KOPT-K1 (cell line): Measurements from ENCODE around the gene SLC6A16.
"Not testable (repeated sequence)": the region's sequence is repeated elsewhere in the genome, so short reads cannot be mapped to it uniquely, and the experiment has no call there.

Experiments
- H3K27ac ChIP-seq: fragments of 200-600 bp; sonication (generic); 2 replicates; pipeline ENCODE4 v1.5.1; 2016; ENCODE audit warnings: antibody characterized with exemption, mild to moderate bottlenecking, low read depth, low read length; ENCODE audit not compliant: poor library complexity, severe bottlenecking
- H3K36me3 ChIP-seq: fragments of 200-600 bp; sonication (generic); 2 replicates; pipeline ENCODE4 v1.5.1; 2017; ENCODE audit warnings: antibody characterized with exemption, mild to moderate bottlenecking, low read length, moderate library complexity; ENCODE audit not compliant: insufficient read depth
- H3K9me3 ChIP-seq: fragments of 200-600 bp; sonication (generic); 2 replicates; pipeline ENCODE4 v1.5.1; 2017; ENCODE audit warnings: antibody characterized with exemption, low read length, mild to moderate bottlenecking; ENCODE audit not compliant: insufficient read depth, poor library complexity, severe bottlenecking

The SLC6A16 gene

GRCh38 chr19:49325756-49326155 is 765 bp upstream of the SLC6A16 start:
- H3K9me3 ChIP-seq, H3K36me3 ChIP-seq, H3K27ac ChIP-seq: not testable (repeated sequence)

- Histone ChIP-seq H3K27ac (no peak overlapping the region), H3K36me3 (no peaks in the 10 kb centered on the region), H3K9me3 (peaks cover 16% of the 10 kb centered on the region)
Observed at GRCh38 chr19:49318296-49318695, 6.7 kb downstream of the SLC6A16 start.

- H3K27ac ChIP-seq = no peak overlapping the region
- peaks cover 16% of the 10 kb centered on the region for H3K9me3 ChIP-seq
- no peaks in the 10 kb centered on the region for H3K36me3 ChIP-seq
Observed at GRCh38 chr19:49316284-49316683, 8.7 kb downstream of the SLC6A16 start.

- no peaks in the 10 kb centered on the region for H3K36me3 ChIP-seq
- no peak overlapping the region for H3K27ac ChIP-seq
Observed at GRCh38 chr19:49315111-49315510, 9.9 kb downstream of the SLC6A16 start.

GRCh38 chr19:49309087-49309486 is 15.9 kb downstream of the SLC6A16 start:
- Histone ChIP-seq H3K27ac (no peak overlapping the region), H3K36me3 (no peaks in the 10 kb centered on the region), H3K9me3 (no peaks in the 10 kb centered on the region)

More at GRCh38 chr19:49315111-49315510, 9.9 kb downstream of the SLC6A16 start:
- H3K9me3 ChIP-seq = peaks cover 16% of the 10 kb centered on the region

- not testable (repeated sequence) for H3K9me3 ChIP-seq, H3K27ac ChIP-seq, H3K36me3 ChIP-seq
Observed at GRCh38 chr19:49306734-49307133, 18.3 kb downstream of the SLC6A16 start.

GRCh38 chr19:49301866-49302252 is 23.1 kb downstream of the SLC6A16 start:
- no peaks in the 10 kb centered on the region for H3K36me3 ChIP-seq
- H3K9me3 ChIP-seq = no peaks in the 10 kb centered on the region
- no peak overlapping the region for H3K27ac ChIP-seq

- no peaks in the 10 kb centered on the region for H3K9me3 ChIP-seq
- no peaks in the 10 kb centered on the region for H3K36me3 ChIP-seq
- no peak overlapping the region for H3K27ac ChIP-seq
Observed at GRCh38 chr19:49301165-49301865, 23.7 kb downstream of the SLC6A16 start.

- not testable (repeated sequence) for H3K9me3 ChIP-seq, H3K27ac ChIP-seq, H3K36me3 ChIP-seq
Observed at GRCh38 chr19:49298653-49299052, 26.3 kb downstream of the SLC6A16 start.

- Histone ChIP-seq H3K9me3 (no peaks in the 10 kb centered on the region), H3K27ac (no peak overlapping the region), H3K36me3 (no peaks in the 10 kb centered on the region)
Observed at GRCh38 chr19:49297403-49297802, 27.6 kb downstream of the SLC6A16 start.

GRCh38 chr19:49295208-49295880 is 29.6 kb downstream of the SLC6A16 start:
- Histone ChIP-seq H3K9me3 (no peaks in the 10 kb centered on the region), H3K27ac (no peak overlapping the region), H3K36me3 (no peaks in the 10 kb centered on the region)

GRCh38 chr19:49294401-49294800 is 30.6 kb downstream of the SLC6A16 start:
- Histone ChIP-seq H3K36me3 (no peaks in the 10 kb centered on the region), H3K9me3 (no peaks in the 10 kb centered on the region), H3K27ac (no peak overlapping the region)

- Histone ChIP-seq H3K9me3 (peaks cover 9% of the 10 kb centered on the region), H3K36me3 (no peaks in the 10 kb centered on the region), H3K27ac (no peak overlapping the region)
Observed at GRCh38 chr19:49290517-49290916, 34.5 kb downstream of the SLC6A16 start.

- H3K36me3 ChIP-seq, H3K27ac ChIP-seq, H3K9me3 ChIP-seq: not testable (repeated sequence)
Observed at GRCh38 chr19:49289286-49289685, 35.7 kb downstream of the SLC6A16 start.

- H3K36me3 ChIP-seq, H3K27ac ChIP-seq, H3K9me3 ChIP-seq: not testable (repeated sequence)
Observed at GRCh38 chr19:49288205-49288604, 36.8 kb downstream of the SLC6A16 start.
